Stimulated activated CD4-positive, alpha-beta T cell treated with anti-CD3 and anti-CD28 coated beads, Interleukin-1b, Interleukin-23, amount 100 ng/mL, for 4 hours (primary cell): ENCODE results near the gene TOMM22.

Experiments
- DNase-seq, 2 donors: peaks; one replicate each; pipeline ENCODE4 v3.0.0-alpha.2; 2020; ENCODE audit warnings: low read depth in 2 of 2

The TOMM22 gene

GRCh38 chr22:38715176-38715764 lies 33.5 kb downstream of the TOMM22 start:
- no peak for DNase-seq

DNA sequence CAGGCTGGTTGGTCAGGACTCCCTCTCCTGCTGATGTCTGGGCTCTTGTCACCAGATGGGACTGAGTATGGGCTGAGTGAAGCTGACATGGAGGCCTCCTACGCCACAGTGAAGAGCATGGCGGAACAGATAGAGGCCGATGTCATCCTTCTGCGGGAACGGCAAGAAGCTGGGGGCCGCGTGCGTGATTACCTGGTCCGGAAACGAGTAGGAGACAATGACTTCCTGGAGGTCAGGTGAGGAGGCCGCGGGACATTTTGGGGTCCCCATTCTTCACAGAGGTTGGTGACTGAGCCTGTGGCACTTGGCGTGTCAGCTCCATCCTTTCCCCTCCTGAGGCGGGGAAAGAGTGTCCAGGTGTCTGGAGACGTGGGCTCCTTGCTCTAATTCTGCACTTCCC lies 34.1 kb downstream of the TOMM22 start:
- DNase-seq, result no peak

DNA sequence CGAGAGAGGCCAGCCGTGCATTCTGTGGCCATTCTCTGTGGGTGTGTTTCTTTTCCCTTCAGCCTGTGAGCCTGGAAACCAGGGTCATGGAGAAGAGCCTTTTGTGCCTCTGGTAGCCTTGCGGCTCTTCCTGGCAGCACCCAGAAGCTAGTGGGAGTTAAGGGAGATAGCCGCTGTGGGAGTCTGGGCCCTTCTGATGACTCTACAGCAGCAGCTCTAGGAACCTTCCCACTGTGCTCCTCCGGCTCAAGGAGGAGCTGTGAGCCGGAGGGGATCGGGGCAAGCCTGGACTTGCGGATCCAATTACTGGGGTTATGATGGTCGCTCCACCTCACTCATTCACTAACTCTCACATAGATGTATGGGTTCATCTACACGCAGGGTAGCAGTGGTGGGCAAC lies 34.5 kb downstream of the TOMM22 start:
- no peak for DNase-seq

DNA sequence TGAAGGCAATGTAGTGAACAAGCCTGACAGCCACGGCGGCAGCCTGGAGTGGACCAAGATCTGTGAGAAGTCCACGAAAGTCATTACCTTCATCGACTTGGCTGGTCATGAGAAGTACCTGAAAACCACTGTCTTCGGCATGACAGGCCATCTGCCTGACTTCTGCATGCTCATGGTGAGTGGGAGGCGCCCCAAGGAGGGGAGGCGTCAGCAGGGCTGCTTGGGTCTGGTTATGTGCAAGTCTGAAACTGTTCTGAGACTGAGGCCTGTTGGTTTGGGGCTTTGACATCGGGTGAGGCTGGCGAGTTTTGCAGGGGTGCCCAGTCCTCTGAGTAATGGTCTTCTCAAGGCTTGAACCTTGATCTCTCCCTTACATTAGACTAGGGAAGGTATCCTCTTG lies 35.1 kb downstream of the TOMM22 start:
- no peak for DNase-seq

- DNase-seq, result no peak
These were observed 35.5 kb downstream of the TOMM22 start for GRCh38 chr22:38717244-38717643.

- DNase-seq, result no peak
These were observed 36.7 kb downstream of the TOMM22 start for GRCh38 chr22:38718414-38718813.

DNA sequence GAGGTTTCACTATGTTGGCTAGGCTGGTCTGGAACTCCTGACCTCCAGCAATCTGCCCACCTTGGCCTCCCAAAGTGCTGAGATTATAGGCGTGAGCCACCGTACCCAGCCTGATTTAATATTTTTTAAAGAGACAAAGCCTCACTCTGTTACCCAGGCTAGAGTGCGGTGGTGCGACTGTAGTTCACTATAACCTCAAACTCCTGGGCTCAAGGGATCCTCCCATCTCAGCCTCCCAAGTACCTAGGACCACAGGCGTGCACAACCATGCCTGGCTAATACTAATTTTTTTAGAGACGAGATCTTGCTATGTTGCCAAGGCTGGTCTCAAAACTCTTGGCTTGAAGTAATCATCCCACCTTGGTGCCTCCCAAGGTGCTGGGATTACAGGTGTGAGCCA lies 37.4 kb downstream of the TOMM22 start:
- no peak for DNase-seq

DNA sequence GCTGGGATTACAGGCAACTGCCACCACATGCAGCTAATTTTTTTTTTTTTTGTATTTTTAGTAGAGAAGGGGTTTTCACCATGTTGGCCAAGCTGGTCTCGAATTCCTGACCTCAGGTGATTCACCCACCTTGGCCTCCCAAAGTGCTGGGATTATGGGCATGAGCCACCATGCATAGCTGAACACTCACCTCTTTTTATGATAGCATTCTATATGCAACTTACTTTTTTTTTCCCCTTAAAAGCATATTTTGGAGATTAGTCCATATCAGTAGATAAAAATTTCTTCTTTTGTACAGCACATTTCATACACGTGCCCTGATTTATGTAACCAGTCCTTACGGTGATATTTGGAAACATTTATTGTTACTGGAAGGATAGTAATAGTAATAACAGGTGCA lies 38.6 kb downstream of the TOMM22 start:
- no peak for DNase-seq

DNA sequence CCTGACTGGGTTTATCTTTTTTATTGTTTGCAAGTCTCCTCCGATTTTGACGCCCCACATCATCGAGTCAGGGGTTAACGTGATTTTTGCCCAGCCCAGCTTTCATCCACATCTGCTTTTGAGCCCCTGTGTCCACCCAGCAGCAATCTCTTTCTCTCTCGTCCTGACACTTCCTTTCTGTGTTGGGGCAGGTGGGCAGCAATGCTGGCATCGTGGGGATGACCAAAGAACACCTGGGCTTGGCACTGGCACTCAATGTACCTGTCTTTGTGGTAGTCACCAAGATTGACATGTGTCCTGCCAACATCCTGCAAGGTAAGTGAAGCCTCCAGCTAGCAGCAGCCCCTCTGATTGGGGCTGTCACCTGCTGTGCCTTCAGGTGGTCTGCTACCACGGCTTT lies 39.8 kb downstream of the TOMM22 start:
- DNase-seq, result no peak

- DNase-seq, result no peak
These were observed 42.4 kb downstream of the TOMM22 start for GRCh38 chr22:38724176-38724575.

- DNase-seq, result no peak
These were observed 43.3 kb downstream of the TOMM22 start for GRCh38 chr22:38724926-38725571.

DNA sequence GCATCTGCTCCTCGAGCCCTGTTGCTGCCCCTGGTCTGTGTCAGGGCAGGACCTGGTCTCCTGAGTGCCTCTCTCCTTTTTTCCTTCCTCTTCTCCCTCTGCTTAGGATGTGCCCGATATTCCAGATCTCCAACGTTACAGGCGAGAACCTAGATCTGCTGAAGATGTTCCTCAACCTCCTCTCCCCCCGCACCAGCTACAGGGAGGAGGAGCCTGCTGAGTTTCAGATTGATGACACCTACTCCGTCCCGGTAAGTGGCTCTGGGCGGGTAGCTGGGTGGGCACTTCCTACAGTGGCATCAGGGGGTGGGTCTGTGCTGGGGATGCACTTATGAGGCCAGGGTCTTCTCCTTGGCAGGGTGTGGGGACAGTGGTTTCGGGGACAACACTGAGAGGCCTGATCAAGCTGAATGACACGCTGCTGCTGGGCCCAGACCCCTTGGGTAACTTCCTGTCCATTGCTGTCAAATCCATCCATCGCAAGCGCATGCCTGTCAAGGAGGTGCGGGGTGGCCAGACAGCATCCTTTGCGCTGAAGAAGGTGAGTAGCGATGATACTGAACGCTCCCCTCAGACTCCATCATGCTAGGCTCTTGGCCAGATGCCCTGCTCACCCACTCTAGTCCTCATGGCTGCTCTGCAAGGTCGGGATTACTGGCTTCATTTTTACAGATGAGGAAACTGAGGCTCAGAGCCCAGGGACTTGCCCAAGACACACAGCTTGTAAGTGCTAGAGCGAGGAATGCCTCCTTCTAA lies 44.3 kb downstream of the TOMM22 start:
- DNase-seq, result no peak

DNA sequence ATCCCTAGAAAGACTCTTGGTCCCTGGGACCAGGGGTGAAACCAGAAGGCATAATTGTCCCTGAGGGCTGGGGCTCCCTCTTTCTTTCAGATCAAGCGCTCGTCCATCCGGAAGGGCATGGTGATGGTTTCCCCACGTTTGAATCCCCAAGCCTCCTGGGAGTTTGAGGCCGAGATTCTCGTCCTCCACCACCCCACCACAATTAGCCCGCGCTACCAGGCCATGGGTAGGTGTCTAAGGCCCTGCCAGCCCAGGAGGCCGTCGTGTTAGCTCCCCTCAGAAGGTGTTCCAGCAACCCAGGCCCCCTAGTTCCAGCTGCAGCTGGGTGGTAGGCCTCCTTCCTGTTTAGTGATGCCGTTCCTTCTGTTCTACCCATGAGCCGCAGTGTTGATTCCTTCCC lies 45.4 kb downstream of the TOMM22 start:
- no peak for DNase-seq

DNA sequence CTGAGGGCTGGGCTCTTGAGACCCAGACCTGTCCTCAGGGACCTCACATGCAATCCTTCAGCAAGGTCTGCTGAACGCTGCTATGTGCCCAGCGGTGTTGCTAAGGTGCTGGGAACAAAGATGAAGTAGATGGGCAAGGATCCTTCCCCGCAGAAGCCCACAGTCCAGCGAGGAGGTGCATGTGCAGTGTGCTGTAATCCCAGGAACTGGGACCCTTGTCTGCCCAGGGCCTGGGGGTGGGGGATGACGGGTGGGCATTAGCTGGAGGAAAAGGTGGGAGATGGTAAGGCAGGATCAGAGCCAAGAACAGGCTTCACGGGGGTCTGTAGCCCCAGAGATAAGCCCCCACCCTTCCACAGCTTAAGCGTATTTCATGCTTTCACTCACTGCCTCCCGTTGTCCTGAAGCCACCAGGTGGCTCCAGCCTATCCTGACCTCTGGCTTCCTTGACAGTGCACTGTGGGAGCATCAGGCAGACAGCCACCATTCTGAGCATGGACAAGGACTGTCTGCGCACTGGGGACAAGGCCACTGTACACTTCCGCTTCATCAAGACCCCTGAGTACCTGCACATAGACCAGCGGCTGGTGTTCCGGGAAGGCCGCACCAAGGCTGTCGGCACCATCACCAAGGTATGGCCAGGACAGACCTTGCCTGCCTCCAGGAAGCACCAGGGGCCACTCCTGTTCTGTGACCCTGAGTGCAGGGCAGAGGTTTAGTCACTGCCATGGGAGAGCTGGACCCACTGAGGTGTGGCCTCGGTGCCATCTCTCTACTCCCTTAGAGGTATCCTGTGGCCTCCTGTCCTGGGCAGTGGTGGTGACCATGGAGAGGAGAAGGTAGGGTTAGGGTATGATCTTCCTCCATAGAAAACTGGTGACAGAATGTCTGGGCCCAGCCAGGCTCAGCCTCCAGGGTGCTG lies 46.0 kb downstream of the TOMM22 start:
- DNase-seq, result no peak

DNA sequence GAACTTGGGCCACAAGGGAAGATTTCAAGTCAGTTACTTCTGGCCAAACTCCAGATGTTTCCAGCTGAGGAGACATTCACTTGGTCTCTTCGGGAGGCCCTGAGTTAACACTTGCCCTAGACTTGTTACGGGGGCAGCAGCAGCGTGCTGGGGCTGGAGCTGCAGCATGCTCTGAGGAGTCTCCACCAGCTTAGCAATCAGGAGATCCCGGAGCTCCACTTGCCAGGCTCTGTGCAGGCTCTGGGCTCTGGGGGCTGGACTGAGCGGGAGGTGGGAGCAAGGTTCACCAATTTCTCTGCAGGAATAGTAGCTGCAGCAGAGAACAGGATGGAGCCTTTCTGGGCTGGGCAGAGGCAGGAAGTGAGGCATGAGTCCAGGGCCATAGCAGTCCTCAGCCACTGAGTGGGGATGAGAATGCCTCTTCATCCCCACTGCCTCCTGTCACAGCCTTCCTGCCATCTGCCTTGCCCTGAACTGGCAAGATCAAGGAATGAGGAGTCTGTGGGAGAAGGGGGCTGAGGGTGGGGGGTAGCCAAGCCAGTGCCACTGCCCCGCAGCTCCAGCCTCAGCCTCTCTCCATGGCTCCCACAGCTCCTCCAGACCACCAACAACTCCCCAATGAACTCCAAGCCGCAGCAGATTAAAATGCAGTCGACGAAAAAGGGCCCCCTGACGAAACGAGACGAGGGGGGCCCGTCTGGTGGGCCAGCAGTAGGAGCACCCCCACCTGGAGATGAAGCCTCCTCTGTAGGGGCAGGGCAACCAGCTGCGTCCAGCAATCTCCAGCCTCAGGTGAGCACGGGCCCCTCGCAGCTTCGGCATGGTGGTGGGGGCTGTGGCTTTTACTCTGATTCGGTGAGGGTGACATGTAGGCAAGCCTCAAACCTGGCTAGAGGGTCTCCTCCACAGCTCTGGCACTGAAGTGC lies 47.4 kb downstream of the TOMM22 start:
- no peak for DNase-seq

DNA sequence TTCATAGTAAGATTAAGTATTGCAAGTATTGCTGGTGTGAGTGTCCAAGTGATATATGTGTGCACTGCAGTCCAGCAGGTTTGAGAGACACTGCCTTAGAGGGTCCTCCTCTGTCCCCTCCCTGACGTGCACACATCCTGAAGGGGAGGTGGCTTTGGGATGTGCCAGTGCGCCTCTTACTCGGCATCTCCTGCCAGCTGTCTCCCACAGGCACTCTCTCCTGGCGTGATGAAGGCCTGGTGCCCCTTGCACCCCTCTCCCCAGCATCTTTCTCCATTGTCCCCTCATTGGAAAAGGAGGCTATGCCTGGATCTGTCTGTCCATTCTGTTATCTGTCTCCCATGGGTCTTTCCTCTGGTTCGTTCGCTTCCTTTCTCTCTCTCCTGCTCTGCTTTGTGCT lies 48.2 kb downstream of the TOMM22 start:
- DNase-seq, result no peak

- no peak for DNase-seq
These were observed 48.7 kb downstream of the TOMM22 start for GRCh38 chr22:38730411-38730871.

GRCh38 chr22:38731703-38732161 lies 50.0 kb downstream of the TOMM22 start:
- DNase-seq, result no peak

DNA sequence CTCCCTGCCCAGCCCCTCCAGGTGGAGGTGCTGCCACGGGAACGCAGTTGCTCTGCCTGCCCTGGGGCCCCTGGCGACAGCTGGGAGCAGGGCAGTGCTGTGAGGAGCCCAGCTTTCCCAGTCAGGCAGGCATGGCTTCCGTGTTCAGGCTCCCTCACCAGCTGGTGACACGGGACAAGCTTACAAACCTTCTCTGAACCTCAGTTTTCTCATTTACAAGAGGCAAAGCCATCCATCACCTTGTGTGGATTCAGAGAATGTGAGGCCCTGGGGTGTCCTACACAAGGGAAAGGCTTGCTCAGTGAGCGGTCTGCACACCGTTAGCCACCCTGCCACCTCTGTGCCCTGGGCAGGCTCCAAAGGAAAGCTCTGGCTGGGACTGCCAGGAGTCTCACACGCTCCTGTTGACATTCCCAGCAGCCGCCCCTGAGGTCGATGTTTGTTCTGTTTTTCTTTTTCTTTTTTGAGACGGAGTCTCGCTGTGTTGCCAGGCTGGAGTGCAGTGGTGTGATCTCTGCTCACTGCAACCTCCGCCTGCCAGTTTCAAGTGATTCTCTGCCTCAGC lies 50.6 kb downstream of the TOMM22 start:
- DNase-seq, result no peak

DNA sequence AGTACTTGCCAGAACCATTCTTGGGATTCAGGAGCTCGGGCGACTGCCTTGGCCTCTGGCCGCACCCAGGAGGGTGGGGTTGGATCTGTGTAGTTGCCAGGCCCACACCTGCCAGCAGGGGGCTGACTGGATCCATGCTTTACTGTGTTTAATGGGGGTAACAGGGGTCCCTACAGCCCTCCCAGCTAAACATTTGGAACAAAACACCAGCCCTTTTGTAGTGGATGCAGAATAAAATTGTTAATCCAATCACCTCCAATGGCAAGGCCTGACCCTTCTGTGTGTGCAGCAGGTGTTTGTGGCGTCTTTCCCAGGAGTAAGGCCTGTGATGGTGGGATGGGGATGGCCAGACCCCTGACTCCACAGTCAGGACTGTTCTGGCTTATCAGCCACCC lies 51.6 kb downstream of the TOMM22 start:
- no peak for DNase-seq
